Measurements from ENCODE around the gene MROH7.

DNA sequence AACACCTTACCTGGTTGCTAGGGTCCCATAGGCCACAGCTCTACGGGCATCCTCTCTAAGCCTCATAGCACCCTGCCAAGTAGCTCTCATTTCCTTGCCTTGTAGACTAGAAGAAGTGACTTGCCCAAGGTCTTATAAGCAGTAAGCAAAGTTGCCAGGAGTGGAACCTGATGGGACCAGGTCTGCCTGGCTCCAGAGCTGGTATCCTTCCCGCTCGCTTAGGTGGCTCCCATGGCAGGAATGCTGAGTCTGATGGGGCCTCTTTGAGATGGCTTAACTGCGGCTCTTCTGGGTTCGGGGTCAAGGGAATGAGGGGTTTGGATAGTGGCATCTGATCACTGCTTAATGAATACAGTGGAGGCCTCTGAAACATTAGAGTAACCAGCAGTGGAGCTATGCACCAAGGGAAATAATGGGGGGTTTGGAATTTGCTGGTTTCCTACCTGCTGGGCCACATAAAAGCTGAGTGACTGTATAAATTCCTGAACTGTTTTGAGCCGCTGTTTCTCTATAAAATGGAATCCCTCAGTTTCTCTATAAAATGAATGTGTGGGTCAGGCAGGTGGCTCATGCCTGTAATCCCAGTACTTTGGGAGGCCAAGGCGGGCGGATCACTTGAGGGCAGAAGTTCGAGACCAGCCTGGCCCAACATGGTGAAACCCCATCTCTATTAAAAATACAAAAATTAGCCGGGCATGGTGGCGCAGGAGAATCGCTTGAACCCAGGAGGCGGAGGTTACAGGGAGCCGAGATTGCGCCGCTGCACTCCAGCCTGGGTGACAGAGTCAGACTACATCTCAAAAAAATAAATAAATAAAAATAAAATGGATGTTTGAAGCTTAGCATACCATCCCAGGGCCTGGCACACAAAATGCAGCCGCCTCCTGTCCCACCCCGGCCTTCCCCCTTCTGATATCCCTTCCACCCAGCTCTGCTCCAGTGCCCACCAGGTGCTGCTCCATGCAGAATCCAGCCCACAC lies 30.7 kb upstream of the MROH7 start:
- TF ChIP-seq, protein P1, sequence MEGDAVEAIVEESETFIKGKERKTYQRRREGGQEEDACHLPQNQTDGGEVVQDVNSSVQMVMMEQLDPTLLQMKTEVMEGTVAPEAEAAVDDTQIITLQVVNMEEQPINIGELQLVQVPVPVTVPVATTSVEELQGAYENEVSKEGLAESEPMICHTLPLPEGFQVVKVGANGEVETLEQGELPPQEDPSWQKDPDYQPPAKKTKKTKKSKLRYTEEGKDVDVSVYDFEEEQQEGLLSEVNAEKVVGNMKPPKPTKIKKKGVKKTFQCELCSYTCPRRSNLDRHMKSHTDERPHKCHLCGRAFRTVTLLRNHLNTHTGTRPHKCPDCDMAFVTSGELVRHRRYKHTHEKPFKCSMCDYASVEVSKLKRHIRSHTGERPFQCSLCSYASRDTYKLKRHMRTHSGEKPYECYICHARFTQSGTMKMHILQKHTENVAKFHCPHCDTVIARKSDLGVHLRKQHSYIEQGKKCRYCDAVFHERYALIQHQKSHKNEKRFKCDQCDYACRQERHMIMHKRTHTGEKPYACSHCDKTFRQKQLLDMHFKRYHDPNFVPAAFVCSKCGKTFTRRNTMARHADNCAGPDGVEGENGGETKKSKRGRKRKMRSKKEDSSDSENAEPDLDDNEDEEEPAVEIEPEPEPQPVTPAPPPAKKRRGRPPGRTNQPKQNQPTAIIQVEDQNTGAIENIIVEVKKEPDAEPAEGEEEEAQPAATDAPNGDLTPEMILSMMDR (IDR thresholded peaks at IDR 0.05; ENCODE audit: poor library complexity, severe bottlenecking) = no peak
- TF ChIP-seq SMC3 (conservative IDR thresholded peaks at IDR 0.05; ENCODE audit: poor library complexity) = no peak
- TF ChIP-seq MXI1 (conservative IDR thresholded peaks at IDR 0.05; ENCODE audit: poor library complexity, severe bottlenecking) = no peak
- no peak for TF ChIP-seq EZH2 (IDR thresholded peaks at IDR 0.05; ENCODE audit: borderline replicate concordance, insufficient read depth, low read length, poor library complexity, severe bottlenecking)
- TF ChIP-seq RAD21 (conservative IDR thresholded peaks at IDR 0.05) = no peak
- no peak for TF ChIP-seq POLR2AphosphoS5 (IDR thresholded peaks at IDR 0.05)
- TF ChIP-seq TAF1 (IDR thresholded peaks at IDR 0.05; ENCODE audit: low read depth) = no peak
- no peak for TF ChIP-seq EP300 (conservative IDR thresholded peaks at IDR 0.05; ENCODE audit: poor library complexity, severe bottlenecking)
- TF ChIP-seq, protein P2, sequence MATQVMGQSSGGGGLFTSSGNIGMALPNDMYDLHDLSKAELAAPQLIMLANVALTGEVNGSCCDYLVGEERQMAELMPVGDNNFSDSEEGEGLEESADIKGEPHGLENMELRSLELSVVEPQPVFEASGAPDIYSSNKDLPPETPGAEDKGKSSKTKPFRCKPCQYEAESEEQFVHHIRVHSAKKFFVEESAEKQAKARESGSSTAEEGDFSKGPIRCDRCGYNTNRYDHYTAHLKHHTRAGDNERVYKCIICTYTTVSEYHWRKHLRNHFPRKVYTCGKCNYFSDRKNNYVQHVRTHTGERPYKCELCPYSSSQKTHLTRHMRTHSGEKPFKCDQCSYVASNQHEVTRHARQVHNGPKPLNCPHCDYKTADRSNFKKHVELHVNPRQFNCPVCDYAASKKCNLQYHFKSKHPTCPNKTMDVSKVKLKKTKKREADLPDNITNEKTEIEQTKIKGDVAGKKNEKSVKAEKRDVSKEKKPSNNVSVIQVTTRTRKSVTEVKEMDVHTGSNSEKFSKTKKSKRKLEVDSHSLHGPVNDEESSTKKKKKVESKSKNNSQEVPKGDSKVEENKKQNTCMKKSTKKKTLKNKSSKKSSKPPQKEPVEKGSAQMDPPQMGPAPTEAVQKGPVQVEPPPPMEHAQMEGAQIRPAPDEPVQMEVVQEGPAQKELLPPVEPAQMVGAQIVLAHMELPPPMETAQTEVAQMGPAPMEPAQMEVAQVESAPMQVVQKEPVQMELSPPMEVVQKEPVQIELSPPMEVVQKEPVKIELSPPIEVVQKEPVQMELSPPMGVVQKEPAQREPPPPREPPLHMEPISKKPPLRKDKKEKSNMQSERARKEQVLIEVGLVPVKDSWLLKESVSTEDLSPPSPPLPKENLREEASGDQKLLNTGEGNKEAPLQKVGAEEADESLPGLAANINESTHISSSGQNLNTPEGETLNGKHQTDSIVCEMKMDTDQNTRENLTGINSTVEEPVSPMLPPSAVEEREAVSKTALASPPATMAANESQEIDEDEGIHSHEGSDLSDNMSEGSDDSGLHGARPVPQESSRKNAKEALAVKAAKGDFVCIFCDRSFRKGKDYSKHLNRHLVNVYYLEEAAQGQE (IDR thresholded peaks at IDR 0.05; ENCODE audit: borderline replicate concordance) = no peak

Measured in neural cell (in vitro differentiated cells).